Gastroesophageal sphincter (tissue), 3 donors: Measurements from ENCODE around the gene TANGO6.

ENCODE experiments used
- CTCF ChIP-seq, 4 experiments: fragments of 200-600 bp in 2 of 4; fragments of 450-650 bp in 2 of 4; sonication (generic) in 1 of 4; IDR thresholded peaks; one replicate each; pipeline ENCODE4 v1.5.1; 2017 to 2019; ENCODE audit warnings: antibody characterized with exemption in 4 of 4, mild to moderate bottlenecking in 2 of 4, moderate library complexity in 2 of 4
- POLR2A ChIP-seq, 2 donors: fragments of 450-650 bp; IDR thresholded peaks; one replicate each; pipeline ENCODE4 v1.6.1; 2017; ENCODE audit warnings: antibody characterized with exemption in 2 of 2, mild to moderate bottlenecking in 2 of 2, moderate library complexity in 1 of 2
- POLR2AphosphoS5 ChIP-seq: sonication (generic); formaldehyde crosslinking; IDR thresholded peaks from one replicate; pipeline ENCODE4 v1.6.1; 2017; ENCODE audit warnings: antibody characterized with exemption

GRCh38 chr16:69107316-69107962 lies 264.1 kb downstream of the TANGO6 start:
- TF ChIP-seq CTCF (IDR thresholded peaks at IDR 0.05) (no peak), POLR2A (IDR thresholded peaks at IDR 0.05) (no peak), POLR2AphosphoS5 (no peak)
